ENCODE results near the gene KRTAP10-3. TPM values are rescaled to one million over a fixed set of nuclear protein-coding genes. Genes with fewer than 3 reads are reported as not detected.

The KRTAP10-3 gene
- polyA plus RNA-seq, 1 of the 3 experiments (the other 2 are of a cell fraction), result not detected

DNA sequence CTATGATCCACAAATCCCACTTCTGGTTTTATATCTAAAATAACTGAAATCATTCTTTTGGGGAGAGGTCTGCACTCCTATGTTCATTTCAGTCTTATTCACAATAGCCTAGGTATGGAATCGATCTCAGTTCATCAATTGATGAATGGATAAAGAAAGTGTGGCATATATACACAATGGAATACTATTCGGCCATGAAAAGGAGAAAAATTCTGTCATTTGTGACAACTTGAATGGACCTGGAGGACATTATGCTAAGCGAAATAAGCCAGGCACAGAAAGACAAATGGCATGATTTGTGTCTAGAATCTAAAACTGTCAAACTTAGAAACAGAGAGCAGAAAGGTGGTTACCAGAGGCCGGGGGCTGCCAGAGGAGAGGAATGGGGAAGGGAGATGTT lies 47.9 kb upstream of the KRTAP10-3 start:
- ChIA-PET CTCF (no interaction called here), POLR2A (no interaction called here)
- H3K4me2 ChIP-seq, result no peak overlapping the region
- no peaks in the 10 kb centered on the region for H3F3A ChIP-seq (replicated peaks; ENCODE audit: insufficient read depth)
- no peak overlapping the region for H3K4me3 ChIP-seq (ENCODE audit: low read depth in 2 of 2, low read length in 1 of 2)
- no peaks in the 10 kb centered on the region for H4K20me1 ChIP-seq (ENCODE audit: insufficient read depth)
- H3K4me1 ChIP-seq (ENCODE audit: control insufficient read depth in 1 of 2, insufficient read depth in 2 of 2, low read depth in 1 of 2, low read length in 1 of 2), result no peaks in the 10 kb centered on the region; a peak in 1 of 4 replicates
- no peak overlapping the region for H3K27ac ChIP-seq (ENCODE audit: low read depth in 2 of 2, low read length in 1 of 2)
- DNase-seq, result no peak
- H3K27me3 ChIP-seq (ENCODE audit: insufficient read depth), result peaks cover 8% of the 10 kb centered on the region; the same call in 1 of the 2 replicates
- no peaks in the 10 kb centered on the region for H3K9me2 ChIP-seq
- H2AFZ ChIP-seq (ENCODE audit: low read depth), result no peak overlapping the region
- no peaks in the 10 kb centered on the region for H3K9me3 ChIP-seq
- no peak overlapping the region for H3K9ac ChIP-seq
- TF ChIP-seq, protein P1, sequence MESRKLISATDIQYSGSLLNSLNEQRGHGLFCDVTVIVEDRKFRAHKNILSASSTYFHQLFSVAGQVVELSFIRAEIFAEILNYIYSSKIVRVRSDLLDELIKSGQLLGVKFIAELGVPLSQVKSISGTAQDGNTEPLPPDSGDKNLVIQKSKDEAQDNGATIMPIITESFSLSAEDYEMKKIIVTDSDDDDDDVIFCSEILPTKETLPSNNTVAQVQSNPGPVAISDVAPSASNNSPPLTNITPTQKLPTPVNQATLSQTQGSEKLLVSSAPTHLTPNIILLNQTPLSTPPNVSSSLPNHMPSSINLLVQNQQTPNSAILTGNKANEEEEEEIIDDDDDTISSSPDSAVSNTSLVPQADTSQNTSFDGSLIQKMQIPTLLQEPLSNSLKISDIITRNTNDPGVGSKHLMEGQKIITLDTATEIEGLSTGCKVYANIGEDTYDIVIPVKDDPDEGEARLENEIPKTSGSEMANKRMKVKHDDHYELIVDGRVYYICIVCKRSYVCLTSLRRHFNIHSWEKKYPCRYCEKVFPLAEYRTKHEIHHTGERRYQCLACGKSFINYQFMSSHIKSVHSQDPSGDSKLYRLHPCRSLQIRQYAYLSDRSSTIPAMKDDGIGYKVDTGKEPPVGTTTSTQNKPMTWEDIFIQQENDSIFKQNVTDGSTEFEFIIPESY (IDR thresholded peaks at IDR 0.05; ENCODE audit: borderline replicate concordance, low read depth), result no peak
- TF ChIP-seq RCOR1 (IDR thresholded peaks at IDR 0.05; ENCODE audit: low read length) (no peak), MAX (IDR thresholded peaks at IDR 0.05; ENCODE audit: low read depth) (no peak), SIN3A (IDR thresholded peaks at IDR 0.05; ENCODE audit: borderline replicate concordance, low read depth, low read length) (no peak), GATA2 (CRISPR knock-in tag; IDR thresholded peaks at IDR 0.05) (no peak), TAF1 (IDR thresholded peaks at IDR 0.05; ENCODE audit: borderline replicate concordance, low read depth, low read length) (no peak)
- 42% methylated on average over 4 of the region's 4 CpGs for WGBS (ENCODE audit: low lambda C conversion rate)
- H3K79me2 ChIP-seq (ENCODE audit: insufficient read depth), result no peaks in the 10 kb centered on the region
- no peaks in the 10 kb centered on the region for H3K36me3 ChIP-seq (replicated peaks in 1 of 2; ENCODE audit: control insufficient read depth in 1 of 2, insufficient read depth in 2 of 2, low read length in 1 of 2)

DNA sequence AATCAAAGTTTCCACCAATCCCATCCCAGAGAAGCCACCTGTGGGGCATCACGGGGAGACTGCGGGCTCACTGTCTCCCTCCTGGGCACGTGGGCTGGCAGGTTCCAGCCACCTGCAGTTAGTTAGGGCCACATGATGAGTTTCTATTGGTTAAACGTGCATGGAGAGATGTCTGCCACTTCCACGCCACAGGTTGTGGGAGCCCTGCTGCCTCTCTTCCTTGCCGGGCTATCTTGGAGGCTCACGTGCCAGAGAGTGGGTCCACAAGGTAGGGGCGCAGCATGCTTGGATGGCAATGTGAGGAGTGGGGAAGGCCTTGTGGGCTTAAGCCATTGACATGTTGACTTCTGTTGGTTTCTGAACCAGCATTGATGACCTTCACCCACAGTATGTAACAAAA lies 45.3 kb upstream of the KRTAP10-3 start:
- H3F3A ChIP-seq (replicated peaks; ENCODE audit: insufficient read depth), result no peaks in the 10 kb centered on the region
- H3K9me2 ChIP-seq, result no peaks in the 10 kb centered on the region
- no peak overlapping the region for H3K4me2 ChIP-seq
- H3K9ac ChIP-seq, result no peak overlapping the region
- H3K9me3 ChIP-seq, result no peaks in the 10 kb centered on the region
- no peak overlapping the region for H3K27ac ChIP-seq (ENCODE audit: low read depth in 2 of 2, low read length in 1 of 2)
- ChIA-PET CTCF (no interaction called here), POLR2A (no interaction called here)
- H2AFZ ChIP-seq (ENCODE audit: low read depth), result no peak overlapping the region
- H3K36me3 ChIP-seq (replicated peaks in 1 of 2; ENCODE audit: control insufficient read depth in 1 of 2, insufficient read depth in 2 of 2, low read length in 1 of 2), result no peaks in the 10 kb centered on the region
- H3K27me3 ChIP-seq (ENCODE audit: insufficient read depth), result peaks cover 10% of the 10 kb centered on the region; the same call in 1 of the 2 replicates
- H4K20me1 ChIP-seq (ENCODE audit: insufficient read depth), result no peaks in the 10 kb centered on the region
- no peak overlapping the region for H3K4me3 ChIP-seq (ENCODE audit: low read depth in 2 of 2, low read length in 1 of 2)
- WGBS (ENCODE audit: low lambda C conversion rate), result 8% methylated on average over 8 of the region's 8 CpGs
- H3K4me1 ChIP-seq (ENCODE audit: control insufficient read depth in 1 of 2, insufficient read depth in 2 of 2, low read depth in 1 of 2, low read length in 1 of 2), result no peaks in the 10 kb centered on the region; a peak in 1 of 4 replicates
- no peaks in the 10 kb centered on the region for H3K79me2 ChIP-seq (ENCODE audit: insufficient read depth)
- no peak for DNase-seq
- TF ChIP-seq RAD21 (IDR thresholded peaks at IDR 0.05; ENCODE audit: low read length) (no peak), GABPA (IDR thresholded peaks at IDR 0.05; ENCODE audit: low read depth) (no peak), FOSL2 (IDR thresholded peaks at IDR 0.05; ENCODE audit: borderline replicate concordance, low read depth) (no peak), FOXJ3 (CRISPR knock-in tag; IDR thresholded peaks at IDR 0.05) (no peak), JUND (IDR thresholded peaks at IDR 0.05) (no peak), YY1 (IDR thresholded peaks at IDR 0.05; ENCODE audit: low read depth) (no peak), TEAD4 (IDR thresholded peaks at IDR 0.05; ENCODE audit: borderline replicate concordance, insufficient read depth) (no peak), NFIC (IDR thresholded peaks at IDR 0.05; ENCODE audit: borderline replicate concordance) (no peak), MAX (IDR thresholded peaks at IDR 0.05; ENCODE audit: low read depth) (no peak), RCOR1 (IDR thresholded peaks at IDR 0.05; ENCODE audit: low read length) (no peak), MXI1 (IDR thresholded peaks at IDR 0.05; ENCODE audit: low read depth, low read length) (no peak), EP300 (IDR thresholded peaks at IDR 0.05; ENCODE audit: borderline replicate concordance in 1 of 2, low read depth in 1 of 2, low read length in 1 of 2) (no peak), ELF1 (IDR thresholded peaks at IDR 0.05) (no peak)
- TF ChIP-seq, protein P2, sequence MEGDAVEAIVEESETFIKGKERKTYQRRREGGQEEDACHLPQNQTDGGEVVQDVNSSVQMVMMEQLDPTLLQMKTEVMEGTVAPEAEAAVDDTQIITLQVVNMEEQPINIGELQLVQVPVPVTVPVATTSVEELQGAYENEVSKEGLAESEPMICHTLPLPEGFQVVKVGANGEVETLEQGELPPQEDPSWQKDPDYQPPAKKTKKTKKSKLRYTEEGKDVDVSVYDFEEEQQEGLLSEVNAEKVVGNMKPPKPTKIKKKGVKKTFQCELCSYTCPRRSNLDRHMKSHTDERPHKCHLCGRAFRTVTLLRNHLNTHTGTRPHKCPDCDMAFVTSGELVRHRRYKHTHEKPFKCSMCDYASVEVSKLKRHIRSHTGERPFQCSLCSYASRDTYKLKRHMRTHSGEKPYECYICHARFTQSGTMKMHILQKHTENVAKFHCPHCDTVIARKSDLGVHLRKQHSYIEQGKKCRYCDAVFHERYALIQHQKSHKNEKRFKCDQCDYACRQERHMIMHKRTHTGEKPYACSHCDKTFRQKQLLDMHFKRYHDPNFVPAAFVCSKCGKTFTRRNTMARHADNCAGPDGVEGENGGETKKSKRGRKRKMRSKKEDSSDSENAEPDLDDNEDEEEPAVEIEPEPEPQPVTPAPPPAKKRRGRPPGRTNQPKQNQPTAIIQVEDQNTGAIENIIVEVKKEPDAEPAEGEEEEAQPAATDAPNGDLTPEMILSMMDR (IDR thresholded peaks at IDR 0.05), result no peak
- TF ChIP-seq, protein P3, sequence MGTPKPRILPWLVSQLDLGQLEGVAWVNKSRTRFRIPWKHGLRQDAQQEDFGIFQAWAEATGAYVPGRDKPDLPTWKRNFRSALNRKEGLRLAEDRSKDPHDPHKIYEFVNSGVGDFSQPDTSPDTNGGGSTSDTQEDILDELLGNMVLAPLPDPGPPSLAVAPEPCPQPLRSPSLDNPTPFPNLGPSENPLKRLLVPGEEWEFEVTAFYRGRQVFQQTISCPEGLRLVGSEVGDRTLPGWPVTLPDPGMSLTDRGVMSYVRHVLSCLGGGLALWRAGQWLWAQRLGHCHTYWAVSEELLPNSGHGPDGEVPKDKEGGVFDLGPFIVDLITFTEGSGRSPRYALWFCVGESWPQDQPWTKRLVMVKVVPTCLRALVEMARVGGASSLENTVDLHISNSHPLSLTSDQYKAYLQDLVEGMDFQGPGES (IDR thresholded peaks at IDR 0.05; ENCODE audit: low read depth, low read length), result no peak
- TF ChIP-seq, protein P1 (IDR thresholded peaks at IDR 0.05; ENCODE audit: borderline replicate concordance, low read depth), result no peak
- TF ChIP-seq, protein P4, sequence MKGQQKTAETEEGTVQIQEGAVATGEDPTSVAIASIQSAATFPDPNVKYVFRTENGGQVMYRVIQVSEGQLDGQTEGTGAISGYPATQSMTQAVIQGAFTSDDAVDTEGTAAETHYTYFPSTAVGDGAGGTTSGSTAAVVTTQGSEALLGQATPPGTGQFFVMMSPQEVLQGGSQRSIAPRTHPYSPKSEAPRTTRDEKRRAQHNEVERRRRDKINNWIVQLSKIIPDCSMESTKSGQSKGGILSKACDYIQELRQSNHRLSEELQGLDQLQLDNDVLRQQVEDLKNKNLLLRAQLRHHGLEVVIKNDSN (IDR thresholded peaks at IDR 0.05; ENCODE audit: borderline replicate concordance, low read depth), result no peak

Measured in SK-N-SH (cell line).